HG03066 (cell line): ENCODE results near the gene LOC101059915.
"Not testable (repeated sequence)": the region's sequence is repeated elsewhere in the genome, so short reads cannot be mapped to it uniquely, and the experiment has no call there.

ENCODE experiments used
- ATAC-seq: cut with Tn5 transposase; IDR thresholded peaks from one replicate; pipeline ENCODE4 v1.9.1; 2021; ENCODE audit warnings: low read depth; ENCODE audit not compliant: unreplicated experiment

LOC101059915 gene

DNA sequence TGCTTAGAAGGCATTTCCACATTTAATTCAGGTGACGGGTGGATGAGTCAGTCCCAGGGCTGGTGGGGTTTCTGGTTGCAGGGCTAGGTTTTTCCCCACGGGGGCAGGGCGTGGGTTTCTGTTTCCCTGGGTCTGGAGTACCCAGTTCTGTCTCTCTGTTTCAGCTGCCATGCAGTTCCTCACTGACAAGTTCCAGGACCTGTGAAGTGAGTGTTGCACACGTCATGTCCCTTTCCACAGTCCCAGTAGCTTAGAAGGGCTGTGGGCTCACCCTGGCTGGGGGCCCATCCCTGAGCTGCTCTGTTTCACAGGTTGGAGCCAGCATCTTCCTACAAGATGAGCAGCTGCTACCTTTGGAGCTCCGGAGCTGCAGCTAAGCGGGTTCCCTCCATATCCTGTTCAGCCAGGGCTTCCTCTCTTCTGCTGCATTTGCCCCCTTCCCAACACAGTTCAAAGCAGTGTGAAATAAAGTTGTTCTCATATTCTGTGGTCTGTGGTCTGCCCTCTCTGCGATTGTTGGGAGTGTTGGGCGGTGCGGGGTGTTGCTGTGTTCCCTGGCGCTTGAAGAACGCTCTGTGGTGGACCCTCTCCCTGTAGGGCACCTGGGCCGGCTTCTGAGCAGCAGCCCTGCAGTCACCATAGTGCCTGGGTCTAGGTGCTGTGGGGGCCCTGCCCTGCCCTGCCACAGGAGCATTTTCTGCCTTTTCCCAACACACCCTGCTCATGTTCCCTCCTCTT is 3.9 kb downstream of the LOC101059915 start:
- no peak for ATAC-seq

DNA sequence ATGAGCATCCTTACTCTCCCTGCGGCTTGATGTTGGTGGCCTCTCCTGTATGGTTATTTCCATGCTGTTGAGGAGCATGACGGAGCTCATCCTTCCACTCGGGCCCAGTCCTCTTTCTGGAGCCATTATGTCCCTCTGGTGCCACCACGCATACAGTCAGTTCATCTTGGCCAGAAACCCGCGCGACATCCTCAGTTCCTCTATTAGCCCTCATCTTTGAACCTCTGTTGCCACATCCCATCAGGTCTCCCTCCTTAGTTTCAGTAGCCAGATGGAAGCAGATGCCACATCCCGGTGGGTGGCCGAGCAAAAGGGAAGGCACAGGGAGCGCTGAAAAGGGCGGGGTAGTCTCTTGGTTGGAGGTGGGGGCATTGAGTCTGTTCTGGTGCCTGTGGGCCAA is 4.6 kb downstream of the LOC101059915 start:
- ATAC-seq = no peak

DNA sequence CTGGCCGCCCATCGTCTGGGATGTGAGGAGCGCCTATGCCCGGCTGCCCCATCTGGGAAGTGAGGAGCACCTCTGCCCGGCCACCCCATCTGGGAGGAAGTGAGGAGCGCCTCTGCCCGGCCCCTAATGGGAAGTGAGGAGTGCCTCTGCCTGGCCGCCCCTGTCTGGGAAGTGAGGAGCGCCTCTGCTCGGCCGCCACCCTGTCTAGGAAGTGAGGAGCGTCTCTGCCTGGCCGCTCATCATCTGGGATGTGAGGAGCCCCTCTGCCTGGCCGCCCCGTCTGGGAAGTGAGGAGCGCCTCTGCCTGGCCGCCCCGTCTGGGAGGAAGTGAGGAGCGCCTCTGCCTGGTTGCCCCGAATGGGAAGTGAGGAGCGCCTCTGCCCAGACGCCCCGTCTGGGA is 8.3 kb downstream of the LOC101059915 start:
- not testable (repeated sequence) for ATAC-seq

DNA sequence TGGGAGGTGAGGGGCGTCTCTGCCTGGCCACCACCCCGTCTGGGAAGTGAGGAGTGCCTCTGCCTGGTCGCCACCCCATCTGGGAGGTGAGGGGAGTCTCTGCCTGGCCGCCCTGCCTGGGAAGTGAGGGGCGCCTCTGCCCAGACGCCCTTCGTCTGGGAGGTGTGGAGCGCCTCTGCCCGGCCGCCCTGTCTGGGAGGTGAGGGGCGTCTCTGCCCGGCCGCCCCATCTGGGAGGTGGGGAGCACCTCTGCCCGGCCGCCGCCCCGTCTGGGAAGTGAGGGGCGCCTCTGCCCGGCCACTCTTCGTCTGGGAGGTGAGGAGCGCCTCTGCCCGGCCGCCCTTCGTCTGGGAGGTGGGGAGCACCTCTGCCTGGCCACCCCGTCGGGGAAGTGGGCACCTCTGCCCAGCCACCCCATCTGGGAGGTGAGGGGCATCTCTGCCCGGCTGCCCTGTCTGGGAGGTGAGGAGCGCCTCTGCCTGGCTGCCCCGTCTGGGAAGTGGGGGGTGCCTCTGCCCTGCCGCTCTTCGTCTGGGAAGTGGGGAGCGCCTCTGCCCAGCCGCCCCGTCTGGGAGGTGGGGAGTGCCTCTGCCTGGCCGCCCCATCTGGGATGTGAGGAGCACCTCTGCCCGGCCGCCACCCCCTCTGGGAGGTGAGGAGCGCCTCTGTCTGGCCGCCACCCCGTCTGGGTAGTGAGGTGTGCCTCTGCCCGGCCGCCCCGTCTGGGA is 8.9 kb downstream of the LOC101059915 start:
- not testable (repeated sequence) for ATAC-seq

DNA sequence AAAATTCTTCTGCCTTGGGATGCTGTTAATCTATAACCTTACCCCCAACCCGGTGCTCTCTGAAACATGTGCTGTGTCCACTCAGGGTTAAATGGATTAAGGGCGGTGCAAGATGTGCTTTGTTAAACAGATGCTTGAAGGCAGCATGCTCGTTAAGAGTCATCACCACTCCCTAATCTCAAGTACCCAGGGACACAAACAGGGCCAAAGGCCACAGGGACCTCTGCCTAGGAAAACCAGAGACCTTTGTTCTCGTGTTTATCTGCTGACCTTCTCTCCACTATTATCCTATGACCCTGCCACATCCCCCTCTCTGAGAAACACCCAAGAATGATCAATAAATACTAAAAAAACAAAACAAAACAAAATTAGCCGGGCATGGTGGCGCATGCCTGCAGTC is 9.8 kb downstream of the LOC101059915 start:
- ATAC-seq = not testable (repeated sequence)

DNA sequence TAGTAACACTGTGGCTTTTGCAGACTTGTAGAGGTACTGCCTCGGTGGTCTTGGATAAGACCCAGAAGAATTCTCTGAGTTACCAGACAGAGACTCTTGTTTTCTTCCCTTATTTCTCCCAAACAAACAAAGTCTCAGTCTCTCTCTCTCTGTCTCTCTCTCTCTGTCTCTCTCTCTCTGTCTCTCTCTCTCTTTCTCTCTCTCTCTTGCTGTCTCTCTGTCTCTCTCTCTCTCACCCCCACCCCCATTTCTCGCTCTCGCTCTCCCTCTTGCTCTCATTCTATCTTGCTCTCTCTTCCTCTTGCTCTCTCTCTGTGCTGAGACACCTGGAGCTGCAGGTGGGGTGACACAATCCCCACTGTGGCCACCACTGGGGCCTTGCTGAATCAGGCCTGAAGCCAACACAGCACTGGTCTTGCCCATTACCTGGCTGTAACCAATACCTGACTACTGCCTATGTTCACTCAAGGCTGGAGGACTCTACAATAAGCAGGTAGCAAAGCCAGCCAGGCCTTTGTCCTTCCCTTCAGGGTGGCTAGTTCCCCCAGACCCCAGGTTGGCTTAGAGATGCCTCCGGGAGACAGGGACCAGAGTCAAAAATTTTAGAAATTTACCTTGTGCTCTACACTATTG is 12.3 kb downstream of the LOC101059915 start:
- no peak for ATAC-seq

DNA sequence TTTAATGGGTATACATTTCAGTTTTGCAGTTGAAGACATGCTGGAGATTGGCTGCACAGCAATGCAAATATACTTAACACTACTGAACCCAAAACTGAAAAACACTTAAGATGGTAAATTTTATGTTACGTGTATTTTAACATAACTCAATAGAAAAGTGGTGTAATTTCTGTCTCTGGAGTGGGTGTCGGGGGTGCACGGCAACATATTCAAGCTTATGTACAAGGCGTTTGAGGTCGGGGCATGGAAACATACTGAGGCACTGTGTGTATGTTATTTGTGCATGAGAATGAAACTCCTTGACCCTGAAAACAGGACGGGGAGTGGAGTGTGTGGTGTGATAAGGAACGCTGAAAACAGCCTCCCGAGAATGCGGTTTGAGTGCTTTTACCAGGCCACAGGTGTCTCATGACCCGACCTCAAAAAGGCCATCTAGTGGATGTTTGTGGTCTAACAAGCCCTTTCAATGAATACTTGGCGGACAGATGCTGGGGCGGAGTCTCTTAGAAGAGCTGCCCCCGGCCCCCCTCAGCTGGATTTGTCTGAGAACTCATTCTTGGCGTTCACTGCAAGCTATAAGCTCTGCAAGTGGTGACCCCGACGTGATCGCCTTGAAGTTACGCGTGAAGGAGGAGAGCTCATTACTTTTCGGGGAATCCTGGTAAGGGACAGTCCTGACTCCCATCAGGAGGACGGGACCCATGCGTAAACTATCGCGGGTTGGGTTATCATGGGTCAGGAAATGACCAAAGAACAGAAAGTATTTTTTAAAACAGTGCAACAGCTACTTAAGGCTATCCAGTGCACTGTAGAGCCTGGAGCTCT is 29.5 kb downstream of the LOC101059915 start:
- peak; percentile 63 for ATAC-seq

DNA sequence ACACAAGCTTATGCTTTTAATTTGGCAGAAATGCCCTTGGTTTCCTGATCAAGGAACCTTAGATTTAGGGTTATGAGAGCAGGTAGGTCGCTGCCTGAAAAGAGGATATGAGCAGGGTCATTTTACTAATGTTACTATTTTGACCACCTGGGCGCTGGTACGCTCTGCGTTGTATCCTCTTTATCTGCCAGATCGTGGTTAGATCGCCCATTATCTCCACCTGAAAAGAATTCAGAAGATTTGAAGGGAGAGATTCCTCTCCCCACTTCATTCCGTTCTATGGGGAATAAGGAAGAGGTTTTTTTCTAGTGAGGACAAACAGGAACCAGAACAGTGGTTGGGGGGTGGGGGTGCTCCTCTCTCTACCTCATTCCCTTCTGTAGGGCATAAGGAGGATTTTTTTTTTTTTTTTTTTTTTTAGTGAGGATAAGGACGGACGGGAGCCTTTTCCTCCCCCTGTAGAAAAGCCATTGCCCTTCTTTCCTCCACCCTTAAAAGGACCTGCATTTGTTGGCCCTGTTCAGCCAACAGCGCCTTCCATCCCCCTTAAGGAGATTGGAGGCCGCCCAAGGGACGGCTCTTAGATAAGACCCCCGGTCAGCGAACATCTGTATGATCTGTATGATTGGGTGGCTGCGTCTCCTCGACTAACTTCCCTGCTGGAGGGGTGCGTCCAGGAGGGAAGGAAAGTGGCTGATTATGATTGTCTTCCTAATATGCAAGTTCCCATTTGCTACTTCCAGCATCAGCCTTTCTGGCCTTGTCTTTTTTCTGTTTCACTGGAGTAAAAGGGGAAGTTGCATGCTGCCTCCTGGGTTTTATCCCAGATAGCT is 30.3 kb downstream of the LOC101059915 start:
- peak; percentile 34 for ATAC-seq

DNA sequence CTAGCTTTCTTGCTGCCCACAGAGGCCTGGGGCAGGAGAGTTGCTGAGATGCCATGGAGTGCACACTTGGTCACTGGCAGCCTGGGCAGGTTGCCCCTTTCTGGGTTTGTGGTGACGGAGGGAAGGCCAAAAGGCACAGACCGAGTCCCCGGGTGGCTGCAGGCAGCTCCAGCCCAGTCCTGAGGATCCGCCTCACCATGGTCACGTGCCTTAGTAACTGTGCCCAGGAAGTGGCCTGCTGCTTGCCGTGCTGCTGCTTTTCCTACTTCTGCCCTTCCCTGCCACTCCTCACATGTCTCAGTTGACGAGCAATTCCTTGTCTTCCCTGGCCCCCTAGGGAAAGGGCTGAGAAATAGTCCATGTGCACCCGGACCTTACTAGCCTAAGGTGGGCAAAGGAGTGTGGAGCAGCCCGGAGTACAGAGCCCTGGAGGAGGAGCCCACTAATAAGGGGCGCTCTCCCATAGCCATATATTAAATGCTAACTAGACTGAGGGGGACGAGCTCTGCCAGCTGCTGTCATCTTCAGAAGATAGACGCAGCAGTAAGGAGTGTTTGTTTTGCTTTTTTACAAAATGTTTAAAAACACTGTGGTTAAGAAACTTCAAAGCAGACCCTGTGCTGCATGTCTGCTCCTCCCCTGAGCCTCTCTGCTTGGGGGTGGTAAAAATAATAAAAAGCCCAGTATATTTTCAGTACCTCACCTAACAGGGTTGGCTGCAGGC is 31.1 kb downstream of the LOC101059915 start:
- ATAC-seq = not testable (repeated sequence)

DNA sequence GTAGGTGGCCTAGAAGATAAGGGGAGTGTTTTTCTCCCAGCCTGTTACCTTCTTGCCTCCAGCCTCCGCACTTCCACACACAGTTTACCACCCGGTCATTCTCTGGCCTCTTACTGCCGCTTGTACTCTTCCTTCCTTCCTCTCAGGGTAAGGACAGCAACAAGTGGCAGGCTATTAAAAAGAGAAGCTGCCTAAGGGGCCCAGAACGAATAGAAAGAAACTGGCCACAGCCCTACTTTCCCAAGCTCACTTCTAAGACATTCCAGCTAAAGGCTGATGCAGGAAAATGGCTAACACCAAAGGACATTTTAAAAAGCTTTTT is 31.6 kb downstream of the LOC101059915 start:
- ATAC-seq = not testable (repeated sequence)

DNA sequence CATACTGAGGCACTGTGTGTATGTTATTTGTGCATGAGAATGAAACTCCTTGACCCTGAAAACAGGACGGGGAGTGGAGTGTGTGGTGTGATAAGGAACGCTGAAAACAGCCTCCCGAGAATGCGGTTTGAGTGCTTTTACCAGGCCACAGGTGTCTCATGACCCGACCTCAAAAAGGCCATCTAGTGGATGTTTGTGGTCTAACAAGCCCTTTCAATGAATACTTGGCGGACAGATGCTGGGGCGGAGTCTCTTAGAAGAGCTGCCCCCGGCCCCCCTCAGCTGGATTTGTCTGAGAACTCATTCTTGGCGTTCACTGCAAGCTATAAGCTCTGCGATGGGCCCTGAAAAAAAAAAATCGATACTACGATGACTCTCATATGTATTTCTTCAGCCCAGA is 35.5 kb downstream of the LOC101059915 start:
- ATAC-seq = not testable (repeated sequence)

DNA sequence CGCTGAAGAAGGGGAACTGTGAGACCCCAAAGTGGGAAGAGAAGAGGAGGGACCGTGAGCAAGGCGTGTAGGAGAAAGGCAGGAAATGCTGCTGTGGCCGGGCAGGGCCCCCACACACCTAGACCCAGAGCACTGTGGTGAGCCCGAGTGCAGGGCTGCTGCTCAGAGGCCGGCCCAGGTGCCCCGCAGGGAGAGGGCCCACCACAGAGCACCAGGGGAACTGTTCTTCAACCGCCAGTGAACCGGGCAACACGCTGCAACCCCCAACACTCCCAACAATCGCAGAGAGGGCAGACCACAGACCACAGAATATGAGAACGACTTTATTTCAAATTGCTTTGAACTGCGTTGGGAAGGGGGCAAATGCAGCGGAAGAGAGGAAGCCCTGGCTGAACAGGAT is 46.7 kb downstream of the LOC101059915 start:
- not testable (repeated sequence) for ATAC-seq

DNA sequence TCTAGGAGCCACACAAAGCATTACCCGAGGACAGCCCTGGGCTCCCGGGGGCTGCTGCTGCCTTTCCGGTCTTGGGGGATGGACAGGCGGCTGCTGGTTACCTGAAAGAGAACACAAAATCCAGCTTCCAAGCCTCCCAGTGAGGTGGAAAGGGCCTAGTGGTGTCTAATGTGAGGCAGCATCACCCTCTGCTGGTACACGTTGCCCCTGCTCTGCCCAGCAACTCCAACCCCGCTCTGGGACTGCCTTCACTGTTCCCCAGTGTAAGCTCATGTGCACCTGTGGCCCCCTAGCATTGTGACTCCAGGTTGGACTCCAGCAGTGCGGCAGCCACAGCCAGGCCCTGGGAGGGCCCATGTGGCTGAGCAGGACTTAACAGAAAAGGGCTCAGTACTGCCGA is 48.2 kb downstream of the LOC101059915 start:
- ATAC-seq = not testable (repeated sequence)

DNA sequence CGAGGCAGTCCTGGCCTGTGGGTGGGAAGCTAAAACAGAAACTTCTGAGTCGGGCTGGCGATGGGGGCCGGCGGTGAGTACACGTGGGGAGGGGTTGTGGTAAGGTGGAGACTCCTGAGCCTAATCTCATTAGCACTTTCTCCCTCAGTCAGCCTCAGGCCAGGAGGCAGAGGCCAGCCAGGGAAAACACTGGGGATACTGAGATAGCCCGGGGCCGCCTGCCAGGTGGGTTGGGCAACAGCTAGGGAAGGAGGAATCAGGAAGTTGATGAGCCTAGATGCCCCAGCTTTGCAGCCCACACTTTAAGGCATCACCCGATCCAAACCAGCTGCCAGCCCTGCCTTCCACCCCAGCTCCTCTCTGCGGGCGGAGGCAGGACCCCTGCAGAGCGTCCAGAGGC is 49.0 kb downstream of the LOC101059915 start:
- not testable (repeated sequence) for ATAC-seq

DNA sequence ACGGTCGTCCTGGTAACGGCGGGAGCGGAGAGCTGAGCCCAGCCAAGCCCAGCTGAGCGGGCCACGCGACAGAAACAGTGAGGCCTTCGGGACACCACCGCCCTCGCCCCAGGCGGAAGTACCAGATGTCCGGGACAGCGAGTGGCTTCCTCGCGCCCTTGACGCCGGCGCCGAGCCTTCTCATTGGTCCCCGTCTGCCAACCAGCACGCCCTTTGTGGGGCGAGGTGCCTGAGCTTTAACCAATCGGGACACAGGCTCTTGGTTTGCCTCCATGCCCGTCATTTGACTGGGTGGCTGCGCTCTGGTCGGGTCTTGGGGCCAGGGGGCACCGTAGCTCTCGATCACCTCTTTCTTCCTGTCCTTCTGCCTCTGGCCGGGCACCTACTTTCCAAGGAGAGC is 50.8 kb downstream of the LOC101059915 start, which contains the start of gene CXorf49:
Gene CXorf49 (minus strand): TSS at position 101 of the 400 bp plus-strand sequence. CDS start 134 bp downstream, outside the sequence.
- ATAC-seq = not testable (repeated sequence)

DNA sequence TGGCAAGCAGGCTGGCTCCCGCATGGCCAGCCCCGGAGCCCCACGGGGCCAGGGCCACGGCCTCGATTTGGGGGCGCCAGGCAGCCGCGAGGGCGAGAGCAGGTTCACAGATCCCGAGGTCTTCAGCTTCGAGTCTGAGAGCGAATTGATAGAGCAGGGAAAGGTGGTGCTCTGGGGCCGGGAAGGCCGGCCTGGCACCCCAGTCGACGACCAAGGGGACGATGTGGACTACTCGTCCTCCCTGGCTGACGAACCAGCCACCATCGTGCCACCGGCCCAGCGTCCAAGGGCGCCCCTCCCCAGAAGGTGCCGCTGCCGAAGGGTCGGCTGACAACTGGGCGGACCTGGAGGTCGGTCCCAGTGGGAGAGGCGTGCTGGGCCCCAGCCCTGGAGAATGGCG is 51.8 kb downstream of the LOC101059915 start:
- not testable (repeated sequence) for ATAC-seq

DNA sequence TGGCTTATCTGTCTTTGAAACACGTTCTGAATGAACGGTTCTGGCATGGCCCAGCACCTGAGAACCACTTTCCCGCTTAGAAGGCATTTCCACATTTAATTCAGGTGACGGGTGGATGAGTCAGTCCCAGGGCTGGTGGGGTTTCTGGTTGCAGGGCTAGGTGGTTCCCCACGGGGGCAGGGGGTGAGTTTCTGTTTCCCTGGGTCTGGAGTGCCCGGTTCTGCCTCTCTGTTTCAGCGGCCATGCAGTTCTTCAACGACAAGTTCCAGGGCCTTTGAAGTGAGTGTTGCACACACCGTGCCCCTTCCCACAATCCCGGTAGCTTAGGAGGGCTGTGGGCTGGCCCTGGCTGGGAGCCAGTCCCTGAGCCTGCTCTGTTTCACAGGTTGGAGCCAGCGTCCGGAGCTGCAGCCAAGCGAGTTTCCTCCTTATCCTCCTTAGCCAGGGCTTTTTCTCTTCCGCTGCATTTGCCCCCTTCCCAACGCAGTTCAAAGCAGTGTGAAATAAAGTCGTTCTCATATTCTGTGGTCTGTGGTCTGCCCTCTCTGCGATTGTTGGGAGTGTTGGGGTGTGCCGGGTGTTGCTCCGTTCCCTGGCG is 53.0 kb downstream of the LOC101059915 start:
- not testable (repeated sequence) for ATAC-seq
